ENCODE measurements around the gene KCNQ2. TPM values are rescaled to one million over a fixed set of nuclear protein-coding genes. Genes with fewer than 3 reads are reported as not detected.
"Not testable (repeated sequence)": the region's sequence is repeated elsewhere in the genome, so short reads cannot be mapped to it uniquely, and the experiment has no call there.

KCNQ2 gene
- total and polyA plus RNA-seq, 2 donors = 0.14 to 2.1 TPM

DNA sequence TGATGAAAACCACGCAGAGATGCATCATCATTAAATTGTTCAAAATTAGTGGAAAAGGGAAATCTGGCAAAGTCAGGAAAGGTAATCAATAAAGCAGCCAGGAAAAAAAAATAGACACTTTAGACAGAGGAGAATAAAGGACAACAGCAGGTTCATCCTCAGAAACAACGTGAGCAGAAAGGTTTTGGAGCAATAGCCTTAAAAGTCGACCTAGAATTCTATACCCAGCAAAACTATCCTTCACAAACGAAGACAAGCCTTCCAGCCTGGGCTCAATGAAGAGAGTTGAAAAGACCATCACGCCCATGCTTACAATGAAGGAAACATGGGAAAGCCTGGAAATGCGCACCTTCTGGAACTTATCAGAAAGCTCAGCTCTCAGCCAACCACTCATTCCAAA is 86.6 kb downstream of the KCNQ2 start:
- Histone ChIP-seq H3K4me1 (ENCODE audit: insufficient read depth) (no peaks in the 10 kb centered on the region), H3K27ac (ENCODE audit: low read depth) (no peak overlapping the region), H3K4me3 (ENCODE audit: low read depth, low read length) (no peak overlapping the region), H3K36me3 (ENCODE audit: insufficient read depth) (no peaks in the 10 kb centered on the region)
- no peak for DNase-seq (ENCODE audit: extremely low spot score)
- 88% methylated on average over 6 of the region's 6 CpGs for WGBS

DNA sequence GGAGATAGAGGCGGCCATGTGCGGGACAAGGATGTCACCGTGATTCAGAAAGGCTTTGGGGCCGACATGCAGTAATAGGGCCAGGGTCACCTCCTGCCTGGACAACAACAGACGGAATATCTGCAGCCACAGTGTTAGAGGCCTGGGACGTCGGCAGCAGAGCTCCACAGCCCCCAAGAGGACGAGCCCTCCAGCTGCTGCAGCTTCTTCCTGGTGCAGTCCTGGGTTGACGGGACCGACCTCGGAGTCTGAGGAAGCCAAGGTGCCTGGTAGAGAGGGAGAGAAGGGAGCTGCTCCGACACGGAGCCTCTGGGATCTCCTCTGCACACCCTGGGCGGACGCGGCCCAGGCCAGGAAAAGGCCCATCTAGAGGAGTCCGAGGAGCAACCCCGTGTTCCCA is 88.1 kb downstream of the KCNQ2 start:
- no peaks in the 10 kb centered on the region for H3K36me3 ChIP-seq (ENCODE audit: insufficient read depth)
- H3K4me1 ChIP-seq (ENCODE audit: insufficient read depth) = no peaks in the 10 kb centered on the region
- H3K27ac ChIP-seq (ENCODE audit: low read depth) = no peak overlapping the region
- H3K4me3 ChIP-seq (ENCODE audit: low read depth, low read length) = no peak overlapping the region
- 77% methylated on average over 18 of the region's 18 CpGs for WGBS
- no peak for DNase-seq (ENCODE audit: extremely low spot score)

DNA sequence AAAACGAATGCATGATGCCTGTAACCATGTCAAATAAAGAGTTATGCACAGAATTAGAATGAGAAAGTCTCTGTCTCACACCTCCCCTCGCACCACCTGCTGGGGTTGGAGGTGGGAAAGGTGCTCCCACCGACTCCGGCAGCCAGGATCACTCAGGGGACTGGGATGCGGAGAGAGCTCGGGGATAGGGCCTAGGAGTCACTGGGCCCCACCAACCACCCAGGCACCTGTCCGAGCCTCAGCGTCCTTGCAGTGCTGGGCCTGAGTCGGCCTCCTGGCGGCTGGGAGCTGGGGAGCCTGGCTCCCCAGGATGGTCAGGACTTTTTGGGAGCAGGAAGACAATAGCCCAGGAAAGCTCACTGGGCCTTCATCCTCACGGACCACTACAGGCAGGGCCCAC is 88.9 kb downstream of the KCNQ2 start:
- no peaks in the 10 kb centered on the region for H3K36me3 ChIP-seq (ENCODE audit: insufficient read depth)
- no peak overlapping the region for H3K4me3 ChIP-seq (ENCODE audit: low read depth, low read length)
- WGBS = 59% methylated on average over 11 of the region's 11 CpGs
- no peak for DNase-seq (ENCODE audit: extremely low spot score)
- no peaks in the 10 kb centered on the region for H3K4me1 ChIP-seq (ENCODE audit: insufficient read depth)
- no peak overlapping the region for H3K27ac ChIP-seq (ENCODE audit: low read depth)

DNA sequence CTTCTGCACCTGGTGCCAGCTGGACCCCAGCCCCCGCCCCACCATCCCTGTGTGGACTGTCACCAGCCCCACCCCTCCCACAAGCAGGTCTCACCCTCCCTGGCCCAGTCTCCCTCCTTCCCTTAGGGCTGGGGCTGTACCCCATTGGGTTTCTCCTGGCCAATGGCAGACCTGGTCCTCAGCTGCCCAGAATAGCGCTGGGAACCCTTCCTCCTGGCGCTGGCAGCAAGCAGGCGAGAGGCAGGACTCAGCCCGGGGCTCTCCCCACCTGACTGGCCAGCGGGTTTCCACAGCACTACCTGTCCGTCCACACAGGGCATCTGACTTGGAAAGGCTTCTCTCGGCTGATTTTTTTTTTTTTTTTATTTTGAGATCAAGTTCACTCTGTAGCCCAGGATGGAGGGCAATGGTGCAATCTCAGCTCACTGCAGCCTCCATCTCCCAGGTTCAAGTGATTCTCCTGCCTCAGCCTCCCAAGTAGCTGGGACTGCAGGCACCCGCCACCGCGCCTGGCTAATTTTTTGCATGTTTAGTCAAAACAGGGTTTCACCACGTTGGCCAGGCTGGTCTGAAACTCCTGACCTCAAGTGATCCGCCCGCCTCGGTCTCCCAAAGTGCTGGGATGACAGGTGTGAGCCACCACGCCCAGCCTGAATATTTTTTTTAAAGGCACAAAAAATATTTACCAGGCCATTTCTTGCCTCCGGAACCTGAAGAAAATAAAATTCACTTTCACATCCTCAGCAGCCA is 89.7 kb downstream of the KCNQ2 start:
- no peak overlapping the region for H3K4me3 ChIP-seq (ENCODE audit: low read depth, low read length)
- H3K36me3 ChIP-seq (ENCODE audit: insufficient read depth) = no peaks in the 10 kb centered on the region
- no peak overlapping the region for H3K27ac ChIP-seq (ENCODE audit: low read depth)
- no peaks in the 10 kb centered on the region for H3K4me1 ChIP-seq (ENCODE audit: insufficient read depth)
- 70% methylated on average over 17 of the region's 17 CpGs for WGBS
- DNase-seq (ENCODE audit: extremely low spot score) = no peak

DNA sequence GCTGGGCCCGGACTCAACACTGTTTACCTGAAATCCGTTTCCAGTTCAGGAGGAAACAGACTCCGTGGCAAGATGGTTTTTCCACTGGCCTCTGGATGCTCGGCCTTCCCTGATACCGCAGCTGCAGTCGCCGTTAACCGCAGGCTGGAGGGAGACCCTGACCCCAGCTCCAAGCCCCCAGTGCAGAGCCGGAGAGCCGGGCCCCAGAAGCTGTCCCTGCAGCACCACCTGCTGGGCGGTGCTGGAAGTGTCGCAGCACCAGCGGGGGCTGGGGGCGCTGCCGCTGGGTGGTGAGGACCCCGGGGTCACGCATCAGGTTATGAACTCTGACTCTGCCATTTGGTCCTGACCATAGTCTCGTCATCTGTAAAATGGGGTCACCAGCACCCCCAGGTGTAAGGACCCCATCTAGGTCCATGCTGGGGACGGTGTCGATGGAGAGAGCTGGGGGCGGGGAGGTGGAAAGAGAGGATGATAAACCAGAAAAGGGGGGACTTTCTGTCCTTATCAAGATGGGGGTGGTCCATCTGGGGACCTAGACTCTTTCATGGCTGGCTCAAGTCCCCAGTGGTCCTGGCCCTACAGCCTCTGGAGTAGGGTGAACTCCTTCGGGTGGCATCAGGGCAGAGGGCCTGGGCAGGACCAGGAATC is 90.5 kb downstream of the KCNQ2 start:
- H3K27ac ChIP-seq (ENCODE audit: low read depth) = no peak overlapping the region
- 17% methylated on average over 22 of the region's 22 CpGs for WGBS
- H3K36me3 ChIP-seq (ENCODE audit: insufficient read depth) = no peaks in the 10 kb centered on the region
- H3K4me3 ChIP-seq (ENCODE audit: low read depth, low read length) = no peak overlapping the region
- no peak for DNase-seq (ENCODE audit: extremely low spot score)
- no peaks in the 10 kb centered on the region for H3K4me1 ChIP-seq (ENCODE audit: insufficient read depth)

DNA sequence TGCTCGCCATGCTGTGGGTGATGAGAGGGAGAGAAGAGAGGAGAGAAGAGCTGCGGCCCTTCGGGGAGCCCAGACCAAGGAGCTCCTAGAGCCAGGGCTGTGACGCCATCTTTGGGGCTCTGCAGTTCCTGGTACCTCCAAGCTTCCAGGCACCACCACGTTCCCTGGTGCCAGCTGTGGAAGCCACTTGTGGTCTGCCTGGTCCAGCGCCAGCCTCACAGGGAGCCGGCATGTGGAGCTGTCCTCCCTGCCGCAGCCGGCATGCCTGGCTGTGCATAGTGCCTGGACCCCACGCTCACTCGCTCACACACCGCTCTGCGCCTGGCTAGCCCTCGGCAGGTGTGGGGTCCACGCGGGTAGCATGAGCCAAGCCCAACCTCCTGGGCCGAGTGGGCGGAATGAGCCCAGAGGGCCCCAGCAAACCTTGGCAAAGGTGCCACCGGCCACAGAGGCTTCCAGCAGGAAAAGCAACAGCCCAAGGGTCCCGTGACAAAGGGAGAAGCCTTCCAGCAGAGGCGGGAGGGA is 92.0 kb downstream of the KCNQ2 start:
- Histone ChIP-seq H3K4me1 (ENCODE audit: insufficient read depth) (no peaks in the 10 kb centered on the region), H3K4me3 (ENCODE audit: low read depth, low read length) (no peak overlapping the region), H3K27ac (ENCODE audit: low read depth) (no peak overlapping the region), H3K36me3 (ENCODE audit: insufficient read depth) (no peaks in the 10 kb centered on the region)
- DNase-seq (ENCODE audit: extremely low spot score) = no peak
- 92% methylated on average over 21 of the region's 21 CpGs for WGBS

DNA sequence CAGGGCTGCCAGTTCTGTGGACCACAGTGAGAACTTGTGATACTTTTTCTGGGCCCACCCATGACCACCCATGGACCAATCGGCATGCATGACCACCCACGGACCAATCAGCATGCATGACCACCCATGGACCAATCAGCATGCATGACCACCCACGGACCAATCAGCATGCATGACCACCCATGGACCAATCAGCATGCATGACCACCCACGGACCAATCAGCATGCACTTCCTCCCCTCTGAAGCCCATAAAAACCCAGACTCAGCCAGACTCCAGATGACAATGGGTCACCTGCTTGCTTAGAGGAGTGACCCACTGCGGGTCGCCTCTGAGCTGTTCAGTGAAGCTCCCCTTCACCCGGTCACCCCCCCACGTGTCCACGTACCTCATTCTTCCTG is 92.6 kb downstream of the KCNQ2 start:
- not testable (repeated sequence) for DNase-seq (ENCODE audit: extremely low spot score); H3K4me3 ChIP-seq (ENCODE audit: low read depth, low read length); H3K36me3 ChIP-seq (ENCODE audit: insufficient read depth); H3K4me1 ChIP-seq (ENCODE audit: insufficient read depth); H3K27ac ChIP-seq (ENCODE audit: low read depth)
- 90% methylated on average over 9 of the region's 9 CpGs for WGBS

DNA sequence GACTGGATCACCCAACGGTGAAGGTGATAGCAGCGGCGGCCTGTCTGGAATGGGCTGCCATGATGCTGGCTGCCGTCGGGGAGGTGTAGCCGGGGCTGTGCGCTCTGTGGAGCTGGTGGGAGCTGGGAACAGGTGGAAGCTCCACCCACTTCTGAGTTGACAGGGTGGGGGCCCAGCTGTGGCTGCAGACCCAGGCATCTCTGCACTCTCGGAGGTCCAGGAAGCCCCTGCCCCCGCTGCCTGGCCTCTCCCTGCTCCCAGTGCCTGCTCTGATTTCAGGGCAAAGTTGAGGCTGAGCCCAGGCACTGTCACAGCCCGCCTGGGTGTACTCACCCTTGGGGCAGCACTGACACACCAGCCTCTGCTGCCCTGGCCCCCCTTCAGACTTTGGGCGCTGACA is 93.2 kb downstream of the KCNQ2 start:
- H3K4me1 ChIP-seq (ENCODE audit: insufficient read depth) = no peaks in the 10 kb centered on the region
- H3K36me3 ChIP-seq (ENCODE audit: insufficient read depth) = no peaks in the 10 kb centered on the region
- DNase-seq (ENCODE audit: extremely low spot score) = no peak
- 79% methylated on average over 11 of the region's 11 CpGs for WGBS
- no peak overlapping the region for H3K4me3 ChIP-seq (ENCODE audit: low read depth, low read length)
- no peak overlapping the region for H3K27ac ChIP-seq (ENCODE audit: low read depth)

DNA sequence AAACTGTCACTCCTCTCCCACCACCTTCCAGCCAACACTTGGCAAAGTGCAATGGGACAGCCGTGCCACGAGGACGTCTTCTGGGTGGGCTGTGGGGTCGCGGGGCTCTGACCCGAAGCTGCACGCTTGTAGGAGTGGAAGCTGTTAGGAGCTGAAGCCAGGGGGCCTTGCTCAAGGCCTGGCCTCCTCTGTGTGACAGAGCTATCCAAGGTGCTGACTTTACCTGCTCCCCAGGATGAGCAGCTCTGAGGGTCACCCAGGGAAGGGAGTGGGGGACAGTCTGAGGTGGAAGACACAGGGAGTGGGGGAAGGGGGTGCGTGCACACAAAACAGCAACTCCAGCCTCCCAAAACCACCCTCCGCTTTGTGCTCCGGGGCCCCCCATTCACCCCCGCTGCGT is 93.8 kb downstream of the KCNQ2 start:
- no peak overlapping the region for H3K27ac ChIP-seq (ENCODE audit: low read depth)
- 60% methylated on average over 12 of the region's 12 CpGs for WGBS

DNA sequence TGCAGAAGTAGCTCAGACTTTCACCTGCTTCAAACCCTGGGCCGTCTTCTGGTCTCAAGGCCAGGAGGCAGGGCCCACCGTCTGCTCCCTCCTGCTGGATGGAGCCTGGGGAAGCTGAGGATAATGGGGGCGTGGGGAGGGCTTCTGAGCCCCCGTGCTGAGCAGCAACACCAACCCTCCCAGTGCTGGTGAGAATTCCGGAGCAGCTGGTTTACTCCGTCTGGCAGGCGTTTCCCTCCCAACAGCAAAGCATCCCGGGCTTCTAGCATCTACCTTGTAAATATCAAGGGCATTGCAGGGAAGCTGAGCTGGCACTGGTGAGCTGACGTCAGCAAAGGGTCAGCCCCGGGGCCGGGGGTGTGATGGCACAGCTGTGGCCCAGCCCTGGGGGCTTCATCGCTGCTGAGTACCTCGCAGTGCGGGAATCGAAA is 94.5 kb downstream of the KCNQ2 start:
- whole genome bisulfite sequencing = 36% methylated on average over 15 of the region's 15 CpGs
- Histone ChIP-seq H3K4me3 (ENCODE audit: low read depth, low read length) (no peak overlapping the region), H3K27ac (ENCODE audit: low read depth) (no peak overlapping the region), H3K36me3 (ENCODE audit: insufficient read depth) (no peaks in the 10 kb centered on the region), H3K4me1 (ENCODE audit: insufficient read depth) (no peaks in the 10 kb centered on the region)
- DNase-seq (ENCODE audit: extremely low spot score) = no peak

More for the DNA sequence above, 93.8 kb downstream of the KCNQ2 start:
- Histone ChIP-seq H3K36me3 (ENCODE audit: insufficient read depth) (no peaks in the 10 kb centered on the region), H3K4me1 (ENCODE audit: insufficient read depth) (no peaks in the 10 kb centered on the region), H3K4me3 (ENCODE audit: low read depth, low read length) (no peak overlapping the region)
- no peak for DNase-seq (ENCODE audit: extremely low spot score)

DNA sequence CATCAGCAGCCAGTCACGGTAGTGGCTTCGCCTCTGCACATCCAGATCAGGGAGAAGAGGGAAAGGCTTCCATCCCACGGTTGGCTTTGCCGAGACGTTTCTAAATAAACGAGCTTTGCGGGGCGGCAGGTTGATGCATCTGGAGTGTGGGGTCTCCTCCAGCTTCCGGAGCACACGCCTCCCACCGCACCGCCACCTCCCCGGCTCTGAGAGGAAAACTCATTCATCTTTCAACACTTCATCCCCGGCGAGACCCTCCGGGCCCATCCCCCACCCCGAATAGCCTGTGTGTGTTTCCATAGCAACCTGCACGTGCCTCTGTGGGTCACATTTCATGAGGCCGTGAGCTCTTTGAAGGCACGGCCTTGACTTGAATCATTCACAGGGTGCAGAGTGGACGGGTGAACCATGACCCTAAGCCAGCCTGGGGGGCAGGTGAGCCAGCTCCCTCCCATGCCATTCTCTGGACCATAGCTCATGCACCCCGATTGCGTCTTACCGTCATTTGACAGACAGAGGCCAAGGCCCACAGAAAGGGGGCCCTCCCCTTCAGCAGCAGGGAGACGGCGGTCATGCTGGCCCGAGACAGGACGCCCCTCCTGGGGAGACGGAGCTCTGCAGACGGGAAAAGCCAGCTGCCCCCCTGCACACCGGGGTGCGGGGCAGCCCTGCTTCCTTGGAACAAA is 95.1 kb downstream of the KCNQ2 start:
- H3K36me3 ChIP-seq (ENCODE audit: insufficient read depth) = no peaks in the 10 kb centered on the region
- H3K4me3 ChIP-seq (ENCODE audit: low read depth, low read length) = no peak overlapping the region
- 7% methylated on average over 32 of the region's 32 CpGs for WGBS
- no peaks in the 10 kb centered on the region for H3K4me1 ChIP-seq (ENCODE audit: insufficient read depth)
- DNase-seq (ENCODE audit: extremely low spot score) = no peak
- no peak overlapping the region for H3K27ac ChIP-seq (ENCODE audit: low read depth)

DNA sequence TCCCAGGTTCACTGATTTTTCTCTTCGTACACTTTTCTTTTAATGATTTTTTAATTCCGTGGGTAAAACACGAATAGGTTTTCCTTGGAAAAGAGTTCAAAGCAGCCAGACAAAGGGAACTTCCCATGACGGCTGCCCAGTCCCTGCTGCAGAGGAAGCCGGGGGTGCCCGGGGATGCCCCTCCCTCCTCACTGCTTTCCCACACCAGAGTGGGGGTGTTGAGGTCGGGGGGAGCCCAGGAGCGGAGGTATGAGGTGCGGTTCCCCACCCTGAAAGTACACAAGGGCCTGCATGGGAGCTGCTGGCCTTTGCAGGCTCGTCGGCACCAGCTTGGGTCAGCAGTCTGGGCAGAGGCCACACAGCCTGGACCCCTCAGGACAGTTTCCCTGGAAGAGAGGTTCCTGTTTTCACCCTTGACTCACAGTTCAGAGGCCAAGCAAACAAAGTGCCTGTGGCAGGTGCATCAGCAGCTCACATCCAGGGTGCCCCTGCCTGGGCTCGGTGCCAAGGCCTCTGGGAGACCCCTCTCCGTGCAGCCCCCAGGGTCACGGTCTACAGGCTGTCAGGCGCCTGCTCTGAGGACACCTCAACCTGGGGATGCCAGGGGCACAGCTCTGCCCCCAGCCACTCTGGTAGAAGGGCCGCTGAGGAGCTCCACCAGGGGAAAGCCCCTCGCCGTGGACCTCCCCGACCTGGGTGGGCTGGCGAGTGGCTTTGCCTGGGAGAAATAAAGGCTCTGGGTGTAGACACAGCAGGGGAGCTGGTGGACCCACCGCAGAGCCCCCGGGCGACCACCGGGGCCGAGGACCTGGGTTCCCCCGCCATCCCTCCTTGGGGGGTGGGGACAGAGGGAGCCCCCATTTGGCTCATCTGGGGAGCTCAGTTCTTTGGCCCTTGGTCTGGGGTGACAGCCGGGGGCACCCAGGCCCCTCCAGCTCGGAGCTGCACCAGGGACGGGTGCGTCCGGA is 95.9 kb downstream of the KCNQ2 start:
- Histone ChIP-seq H3K36me3 (ENCODE audit: insufficient read depth) (no peaks in the 10 kb centered on the region), H3K4me1 (ENCODE audit: insufficient read depth) (no peaks in the 10 kb centered on the region), H3K4me3 (ENCODE audit: low read depth, low read length) (no peak overlapping the region), H3K27ac (ENCODE audit: low read depth) (no peak overlapping the region)
- DNase-seq (ENCODE audit: extremely low spot score) = no peak
- WGBS = 50% methylated on average over 31 of the region's 31 CpGs

DNA sequence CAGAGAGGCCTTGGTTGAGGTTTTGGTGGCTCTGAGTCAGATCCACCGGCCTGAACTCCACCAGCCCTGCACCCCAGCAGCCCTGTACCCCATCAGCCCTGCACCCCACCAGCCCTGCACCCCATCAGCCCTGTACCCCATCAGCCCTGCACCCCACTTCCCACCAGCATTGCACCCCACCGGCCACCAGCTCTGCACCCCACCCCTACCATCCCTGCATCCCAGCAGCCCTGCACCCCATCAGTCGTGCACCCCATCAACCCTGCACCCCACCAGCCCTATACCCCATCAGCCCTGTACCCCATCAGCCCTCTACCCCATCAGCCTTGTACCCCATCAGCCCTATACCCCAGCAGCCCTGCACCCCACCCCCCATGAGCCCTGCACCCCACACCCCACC is 97.0 kb downstream of the KCNQ2 start:
- 90% methylated on average over 3 of the region's 3 CpGs for WGBS

More for the DNA sequence above, 97.0 kb downstream of the KCNQ2 start:
- H3K4me1 ChIP-seq (ENCODE audit: insufficient read depth) = no peaks in the 10 kb centered on the region
- H3K4me3 ChIP-seq (ENCODE audit: low read depth, low read length) = no peak overlapping the region
- H3K36me3 ChIP-seq (ENCODE audit: insufficient read depth) = no peaks in the 10 kb centered on the region
- no peak for DNase-seq (ENCODE audit: extremely low spot score)
- H3K27ac ChIP-seq (ENCODE audit: low read depth) = no peak overlapping the region

Measured in urinary bladder (tissue), 4 donors.